ES-I3 (cell line): ENCODE measurements around the gene FAM50B.

Experiments used
- H3K36me3 ChIP-seq: 2 replicates; pipeline ENCODE4 v1.6.1; 2013; ENCODE audit warnings: mild to moderate bottlenecking, low read length, control low read depth, moderate library complexity; ENCODE audit not compliant: insufficient read depth
- H3K4me1 ChIP-seq: 2 replicates; pipeline ENCODE4 v1.6.1; 2013; ENCODE audit warnings: mild to moderate bottlenecking, control low read depth, low read length; ENCODE audit not compliant: insufficient read depth
- H3K9ac ChIP-seq: 2 replicates; pipeline ENCODE4 v1.6.1; 2013; ENCODE audit warnings: low read depth, mild to moderate bottlenecking, low read length, moderate library complexity
- H3K9me3 ChIP-seq: 2 replicates; pipeline ENCODE4 v1.6.1; 2013; ENCODE audit warnings: mild to moderate bottlenecking, low read length, moderate library complexity; ENCODE audit not compliant: control insufficient read depth, insufficient read depth

The FAM50B gene

GRCh38 chr6:3831761-3832530, 17.2 kb upstream of the FAM50B start:
- H3K9ac ChIP-seq: no peak overlapping the region
- H3K4me1 ChIP-seq: no peaks in the 10 kb centered on the region

DNA sequence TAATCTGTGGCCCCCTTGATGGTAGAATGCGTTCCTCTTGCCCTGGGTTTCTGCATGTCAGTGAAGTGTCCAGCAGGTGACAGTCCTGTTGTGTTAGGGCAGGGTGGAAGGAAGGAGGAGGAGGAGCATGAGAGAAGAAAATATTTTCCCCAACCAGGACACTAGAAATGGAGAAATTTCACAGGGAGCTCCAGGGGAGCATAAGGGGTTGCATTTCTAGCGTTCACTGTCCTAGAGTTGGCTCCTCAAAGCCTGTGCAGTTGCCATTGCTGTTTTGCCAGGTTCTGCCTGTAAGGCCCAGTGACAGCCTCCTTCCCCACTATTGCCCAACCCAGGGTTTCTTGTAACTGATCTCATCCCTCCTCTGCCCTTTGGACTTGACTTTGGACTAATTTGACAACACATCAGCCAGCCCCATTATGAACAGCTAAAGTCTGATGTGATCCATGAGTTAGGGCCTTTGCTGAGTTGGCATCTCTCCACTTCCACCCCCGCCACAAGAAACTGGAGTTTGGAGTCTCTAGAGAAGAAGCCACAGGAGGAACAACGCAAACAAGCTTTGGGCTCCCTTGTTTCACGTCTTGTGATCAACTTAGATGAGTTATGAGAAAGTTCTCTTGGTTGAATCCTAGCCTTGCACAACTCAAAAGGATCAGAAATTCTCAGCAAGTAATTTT, 14.0 kb upstream of the FAM50B start:
- H3K9ac ChIP-seq: no peak overlapping the region
- H3K4me1 ChIP-seq: no peaks in the 10 kb centered on the region
- H3K9me3 ChIP-seq: no peaks in the 10 kb centered on the region
- H3K36me3 ChIP-seq: no peaks in the 10 kb centered on the region

More at GRCh38 chr6:3831761-3832530, 17.2 kb upstream of the FAM50B start:
- Histone ChIP-seq H3K36me3 (no peaks in the 10 kb centered on the region), H3K9me3 (no peaks in the 10 kb centered on the region)

GRCh38 chr6:3835785-3836184, 13.4 kb upstream of the FAM50B start:
- H3K4me1 ChIP-seq: no peaks in the 10 kb centered on the region
- no peaks in the 10 kb centered on the region for H3K9me3 ChIP-seq
- H3K9ac ChIP-seq: no peak overlapping the region
- H3K36me3 ChIP-seq: no peaks in the 10 kb centered on the region

- Histone ChIP-seq H3K9me3 (no peaks in the 10 kb centered on the region), H3K4me1 (no peaks in the 10 kb centered on the region), H3K9ac (no peak overlapping the region), H3K36me3 (no peaks in the 10 kb centered on the region)
Measured at GRCh38 chr6:3836566-3836965, 12.6 kb upstream of the FAM50B start.

DNA sequence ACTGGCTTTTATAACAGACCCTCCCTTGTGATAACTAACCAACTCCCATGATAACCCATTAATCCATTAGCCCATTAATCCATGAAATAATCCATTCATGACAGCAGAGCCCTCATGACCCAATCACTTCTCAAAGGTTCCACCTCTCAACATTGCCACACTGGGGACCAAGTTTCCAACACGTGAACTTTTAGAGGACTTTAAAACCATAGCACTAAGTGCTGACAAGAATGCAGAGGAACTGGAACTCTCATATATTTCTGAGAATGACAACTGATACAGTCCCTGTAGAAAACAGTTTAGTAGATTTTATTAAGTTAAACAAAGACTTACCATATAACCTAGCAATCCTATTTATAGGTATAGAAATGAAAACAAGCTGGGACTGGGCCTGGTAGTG, 11.4 kb upstream of the FAM50B start:
- Histone ChIP-seq H3K9me3 (no peaks in the 10 kb centered on the region), H3K36me3 (no peaks in the 10 kb centered on the region), H3K4me1 (no peaks in the 10 kb centered on the region), H3K9ac (no peak overlapping the region)

DNA sequence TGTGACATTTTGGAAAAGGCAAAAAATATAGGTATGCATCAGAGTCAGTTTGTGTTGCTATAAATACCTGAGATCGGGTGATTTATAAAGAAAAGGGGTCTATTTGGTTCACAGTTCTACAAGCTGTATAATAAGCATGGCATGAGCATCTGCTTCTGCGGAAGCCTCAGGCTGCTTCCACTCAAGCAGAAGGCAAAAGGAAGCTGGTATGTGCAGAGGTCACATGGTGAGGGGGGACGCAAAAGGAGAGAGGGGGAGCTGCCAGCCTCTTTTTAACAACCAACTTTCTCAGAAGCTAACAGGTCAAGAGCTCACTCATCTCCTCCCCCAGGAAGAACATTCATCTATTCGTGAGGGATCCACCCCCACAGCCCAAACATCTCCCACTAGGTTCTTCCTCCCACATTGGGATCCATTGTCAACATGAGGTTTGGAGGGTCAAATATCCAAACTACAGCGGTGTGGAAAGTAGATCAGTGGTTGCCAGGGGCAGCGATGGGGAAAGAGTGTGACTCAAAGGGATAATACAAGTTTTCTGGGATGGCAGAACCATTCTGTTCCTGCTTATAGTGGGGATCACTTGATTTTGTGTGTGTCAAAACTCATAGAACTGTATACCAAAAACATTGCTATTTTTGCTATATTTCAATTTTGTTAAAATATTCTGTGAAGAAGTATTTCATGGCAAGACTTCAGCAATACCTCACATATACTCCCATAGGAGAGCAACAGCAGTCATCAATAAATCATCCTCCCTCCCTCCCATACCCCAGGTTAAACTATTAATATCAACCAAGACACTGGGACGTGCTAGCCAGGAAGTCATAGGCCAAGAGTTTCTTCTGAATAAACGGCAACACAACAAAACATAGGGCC, 9.9 kb upstream of the FAM50B start:
- Histone ChIP-seq H3K9me3 (no peaks in the 10 kb centered on the region), H3K4me1 (no peaks in the 10 kb centered on the region), H3K36me3 (no peaks in the 10 kb centered on the region), H3K9ac (no peak overlapping the region)

- no peaks in the 10 kb centered on the region for H3K9me3 ChIP-seq
- no peaks in the 10 kb centered on the region for H3K4me1 ChIP-seq
- no peak overlapping the region for H3K9ac ChIP-seq
- H3K36me3 ChIP-seq: no peaks in the 10 kb centered on the region
Measured at GRCh38 chr6:3841066-3841454, 8.1 kb upstream of the FAM50B start.

DNA sequence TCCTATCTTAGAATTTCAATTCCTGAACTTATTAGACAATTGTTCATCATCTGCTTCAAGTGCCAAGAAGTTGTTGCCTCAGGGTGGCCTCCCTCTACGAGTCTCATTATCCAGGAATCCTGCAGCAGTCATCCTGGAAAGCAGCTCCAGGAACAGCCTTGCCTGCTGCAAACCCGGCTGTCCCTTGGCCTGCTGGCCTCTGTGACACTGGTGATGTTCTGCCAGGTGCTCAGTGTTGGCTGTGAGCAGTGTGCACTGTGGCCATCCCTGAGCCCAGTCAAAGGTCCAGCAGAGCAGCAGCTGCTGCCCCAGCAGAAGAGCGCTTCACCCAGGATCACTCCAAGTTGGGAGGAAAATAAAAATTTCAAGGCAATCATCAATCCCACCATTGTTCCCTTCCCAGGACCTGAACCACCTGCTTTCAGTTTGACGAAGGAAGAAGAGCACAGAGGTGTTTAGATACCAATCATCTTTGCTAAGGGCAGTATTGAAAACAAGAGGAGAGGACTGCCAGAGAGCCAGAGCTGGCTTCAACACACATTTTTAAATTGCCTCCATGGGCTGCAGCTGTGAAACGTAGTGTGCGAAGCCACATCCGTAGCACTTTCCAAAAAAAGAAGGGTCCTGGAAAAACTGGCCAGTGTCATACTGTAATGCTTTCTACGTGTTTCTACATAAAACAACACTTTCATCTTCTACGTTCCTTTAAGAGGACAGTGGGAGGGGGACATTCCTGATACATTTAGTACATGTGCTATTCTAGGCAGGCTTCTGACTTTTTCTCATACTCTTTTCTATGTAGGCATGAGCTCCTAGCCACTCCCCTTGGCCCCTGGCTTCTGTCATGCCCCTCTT, 7.2 kb upstream of the FAM50B start:
- H3K4me1 ChIP-seq: no peaks in the 10 kb centered on the region
- H3K9ac ChIP-seq: no peak overlapping the region
- H3K9me3 ChIP-seq: no peaks in the 10 kb centered on the region
- no peaks in the 10 kb centered on the region for H3K36me3 ChIP-seq

DNA sequence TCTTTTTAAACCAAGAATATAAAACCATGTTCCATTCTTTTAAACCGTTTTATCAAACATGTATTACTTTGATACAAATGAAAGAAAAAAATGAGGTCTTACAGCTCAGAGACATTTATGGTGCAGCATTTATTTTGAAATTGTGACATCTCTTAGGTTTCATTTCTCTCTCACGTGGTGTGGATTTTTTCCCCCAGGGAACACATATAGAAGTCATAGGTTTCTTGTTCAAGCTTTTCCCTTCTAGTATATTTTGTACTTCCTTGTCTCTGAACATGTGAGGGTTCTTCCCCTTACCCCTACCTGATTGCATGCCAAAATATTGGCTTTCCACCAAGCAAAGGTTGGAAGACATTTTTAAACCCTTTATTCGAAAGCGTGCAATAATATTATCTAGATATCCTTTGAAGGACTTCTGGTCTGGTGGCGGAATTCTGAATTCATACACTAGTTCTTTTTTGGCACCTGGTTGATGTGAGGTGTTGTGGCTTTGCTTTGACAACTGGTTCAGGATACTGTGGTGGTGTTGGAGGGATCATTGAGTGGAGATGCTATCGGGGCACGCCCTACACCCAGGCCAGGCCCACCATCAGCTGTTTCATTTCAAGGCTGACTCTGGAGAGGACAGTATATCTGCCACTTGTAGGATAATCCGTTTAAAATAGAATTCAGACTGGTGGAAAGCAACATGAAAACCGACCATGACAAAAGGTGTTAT, 5.6 kb upstream of the FAM50B start:
- Histone ChIP-seq H3K4me1 (0 out of 2 replicates have a peak, but pooled peaks cover 3% of the 10 kb centered on the region), H3K36me3 (no peaks in the 10 kb centered on the region), H3K9me3 (no peaks in the 10 kb centered on the region), H3K9ac (no peak overlapping the region)

DNA sequence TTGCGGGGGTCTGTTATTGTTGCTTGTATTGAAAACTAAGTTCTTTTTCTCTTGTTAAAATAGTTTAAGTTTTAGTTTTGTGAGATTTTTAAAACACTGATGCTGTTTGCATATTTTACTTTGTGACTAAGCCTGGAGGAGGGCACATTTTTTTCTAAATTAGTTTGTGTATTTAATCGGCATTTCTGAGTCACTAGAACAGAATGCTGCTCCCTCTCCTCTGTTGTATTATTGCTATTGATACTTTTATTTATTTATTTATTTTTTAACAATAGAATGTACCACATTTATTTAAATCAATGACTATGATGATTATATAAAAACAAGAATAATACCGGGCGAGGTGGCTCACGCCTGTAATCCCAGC, 5.1 kb upstream of the FAM50B start:
- Histone ChIP-seq H3K36me3 (no peaks in the 10 kb centered on the region), H3K9ac (no peak overlapping the region), H3K9me3 (no peaks in the 10 kb centered on the region), H3K4me1 (0 out of 2 replicates have a peak, but pooled peaks cover 4% of the 10 kb centered on the region)

DNA sequence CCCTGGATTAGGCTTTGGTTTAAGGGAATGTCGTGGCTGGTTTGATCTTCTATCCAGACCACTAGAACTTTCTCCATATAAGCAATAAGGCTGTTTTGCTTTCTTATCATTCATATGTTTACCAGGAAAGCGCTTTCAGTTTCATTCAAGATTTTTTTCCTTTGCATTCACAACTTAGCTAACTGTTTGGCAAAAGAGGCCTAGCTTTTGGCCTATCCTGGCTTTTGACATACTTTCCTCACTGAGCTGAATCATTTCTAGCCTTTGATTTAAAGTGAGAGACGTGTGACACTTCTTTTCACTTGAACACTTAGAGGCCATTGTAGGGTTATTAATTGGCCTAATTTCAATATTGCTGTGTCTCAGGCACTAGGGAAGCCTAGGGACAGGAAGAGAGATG, 1.7 kb upstream of the FAM50B start:
- no peak overlapping the region for H3K9ac ChIP-seq

DNA sequence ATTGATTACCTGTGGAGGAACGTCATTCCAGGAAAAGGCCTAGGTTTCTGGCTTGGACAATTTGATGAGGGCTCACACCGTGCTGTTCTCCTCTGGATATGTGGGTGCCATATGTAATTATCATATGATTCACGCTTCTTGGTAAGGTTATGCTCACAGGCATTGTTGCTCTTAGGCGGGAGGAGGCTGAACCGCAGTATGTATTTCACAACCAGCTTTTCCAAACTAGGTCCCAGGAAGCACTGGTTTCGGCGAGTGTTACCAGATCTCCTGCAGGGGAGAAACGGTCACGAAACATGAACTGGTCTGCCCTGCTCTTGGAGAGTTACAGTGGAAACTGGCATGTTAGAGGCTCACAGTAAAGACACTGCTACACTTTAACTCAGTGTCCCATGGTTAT, 793 bp upstream of the FAM50B start:
- no peaks in the 10 kb centered on the region for H3K36me3 ChIP-seq
- 0 out of 2 replicates have a peak, but pooled peaks cover 4% of the 10 kb centered on the region for H3K4me1 ChIP-seq
- peak overlapping the region; percentile 48; the same call in 1 of the 2 replicates for H3K9ac ChIP-seq
- H3K9me3 ChIP-seq: no peaks in the 10 kb centered on the region

More for the DNA sequence above, 1.7 kb upstream of the FAM50B start:
- 0 out of 2 replicates have a peak, but pooled peaks cover 4% of the 10 kb centered on the region for H3K4me1 ChIP-seq
- H3K9me3 ChIP-seq: no peaks in the 10 kb centered on the region
- no peaks in the 10 kb centered on the region for H3K36me3 ChIP-seq

- Histone ChIP-seq H3K9ac (peak overlapping the region; percentile 50; the same call in 1 of the 2 replicates), H3K4me1 (0 out of 2 replicates have a peak, but pooled peaks cover 4% of the 10 kb centered on the region), H3K9me3 (no peaks in the 10 kb centered on the region), H3K36me3 (no peaks in the 10 kb centered on the region)
Measured at GRCh38 chr6:3849681-3850450, 693 bp downstream of the FAM50B start.
